Panc1 (cell line): Measurements from ENCODE around the gene ENO1. TPM values are rescaled to one million over a fixed set of nuclear protein-coding genes. Genes with fewer than 3 reads are reported as not detected.
"Not testable (repeated sequence)": the region's sequence is repeated elsewhere in the genome, so short reads cannot be mapped to it uniquely, and the experiment has no call there.

ENCODE experiments used
- ATAC-seq: fragments of 200-7000 bp; cut with Tn5 transposase; 2 replicates; pipeline ENCODE4 v1.9.1; 2020; ENCODE audit warnings: mild to moderate bottlenecking, moderate library complexity
- BruUV-seq: library from RNA; stranded (reverse); fragments of 400-500 nt; replicated peaks from 2 replicates; lab custom pipeline; 2021; lab: Mats Ljungman, UMichigan
- CTCF ChIA-PET: fragments of 300-600 bp; sonication (Branson Sonifier 250); formaldehyde crosslinking; loops from one replicate; lab custom pipeline; 2022; ENCODE audit warnings: antibody characterized with exemption; lab: Charles Lee
- POLR2A ChIA-PET: fragments of 300-600 bp; sonication (Branson Sonifier 250); formaldehyde crosslinking; loops from one replicate; lab custom pipeline; 2022; ENCODE audit warnings: antibody characterized with exemption; lab: Charles Lee
- DNase-seq: peaks from one replicate; pipeline ENCODE4 v3.0.0-alpha.2; 2010; ENCODE audit warnings: low read depth, low spot score
- H3K27ac ChIP-seq: 2 replicates; pipeline ENCODE4 v1.5.1; 2011; ENCODE audit warnings: mild to moderate bottlenecking, low read length, inconsistent platforms
- H3K27me3 ChIP-seq: fragments of 200-500 bp; sonication (Bioruptor generic); 2 replicates; pipeline ENCODE4 v1.6.0; 2014; ENCODE audit warnings: low read length, inconsistent platforms; ENCODE audit not compliant: control insufficient read depth, insufficient read depth
- H3K36me3 ChIP-seq: fragments of 200-500 bp; sonication (Bioruptor generic); 2 replicates; pipeline ENCODE4 v1.5.1; 2014; ENCODE audit warnings: inconsistent platforms, mild to moderate bottlenecking, low read length, moderate library complexity; ENCODE audit not compliant: control insufficient read depth, insufficient read depth
- H3K4me1 ChIP-seq: 2 replicates; pipeline ENCODE4 v1.5.1; 2011; ENCODE audit warnings: inconsistent platforms, mild to moderate bottlenecking, low read length, moderate library complexity; ENCODE audit not compliant: control insufficient read depth, insufficient read depth
- H3K4me3 ChIP-seq, 2 experiments: 2 replicates each; pipeline ENCODE4 v1.5.1; 2011 to 2012; ENCODE audit warnings: low read depth in 2 of 2, low read length in 2 of 2, mild to moderate bottlenecking in 2 of 2, inconsistent platforms in 1 of 2, moderate library complexity in 1 of 2
- H3K9me3 ChIP-seq: fragments of 200-500 bp; sonication (Bioruptor generic); 2 replicates; pipeline ENCODE4 v1.5.1; 2014; ENCODE audit warnings: low read depth, mild to moderate bottlenecking, inconsistent platforms, low read length, moderate library complexity; ENCODE audit not compliant: control insufficient read depth, insufficient read depth
- CTCF ChIP-seq: fragments of 450-650 bp; IDR thresholded peaks from 2 replicates; pipeline ENCODE4 v1.5.1; 2017; ENCODE audit warnings: mild to moderate bottlenecking
- POLR2AphosphoS5 ChIP-seq: IDR thresholded peaks from 2 replicates; pipeline ENCODE4 v1.6.1; 2012; ENCODE audit warnings: mild to moderate bottlenecking, low read depth, low read length, moderate library complexity
- REST ChIP-seq, 2 experiments: IDR thresholded peaks; 2 replicates each; pipeline ENCODE4 v1.6.1; 2011 to 2012; ENCODE audit warnings: low read depth in 2 of 2, control low read depth in 1 of 2, low read length in 1 of 2, mild to moderate bottlenecking in 1 of 2, moderate library complexity in 1 of 2; ENCODE audit not compliant: insufficient read depth in 1 of 2
- SIN3A ChIP-seq: IDR thresholded peaks from 2 replicates; pipeline ENCODE4 v1.6.1; 2012; ENCODE audit warnings: low read depth, mild to moderate bottlenecking, low read length, moderate library complexity, borderline replicate concordance; ENCODE audit not compliant: insufficient read depth
- TCF7L2 ChIP-seq: IDR thresholded peaks from 2 replicates; pipeline ENCODE4 v1.6.1; 2011; ENCODE audit warnings: mild to moderate bottlenecking, low read depth, low read length, inconsistent platforms
- in situ Hi-C: cut with HindIII; loops from 2 replicates; pipeline ENCODE4 v1.10.0; 2016; ENCODE audit warnings: low sequenced_read_pairs, low pct_unique_long_range_greater_than_20kb
- intact Hi-C: fragments of 100-400 bp; cut with micrococcal nuclease; formaldehyde crosslinking; loops from one replicate; pipeline ENCODE4 v1.10.0; 2022; ENCODE audit not compliant: unreplicated experiment
- total RNA-seq: library from RNA; stranded (reverse); gene quantifications from one replicate; pipeline ENCODE4 v1.2.1, GENCODE V29; 2021; ENCODE audit not compliant: unreplicated experiment

The ENO1 gene
- total RNA-seq, 1 experiment from 2014 or later: 2,480 TPM

GRCh38 chr1:8925406-8925805 lies 46.9 kb upstream of the ENO1 start:
- Histone ChIP-seq H3K4me3 (no peak overlapping the region), H3K27ac (no peak overlapping the region), H3K36me3 (no peaks in the 10 kb centered on the region), H3K9me3 (no peaks in the 10 kb centered on the region), H3K27me3 (no peaks in the 10 kb centered on the region), H3K4me1 (no peaks in the 10 kb centered on the region)
- TF ChIP-seq SIN3A (no peak), TCF7L2 (no peak), POLR2AphosphoS5 (no peak), REST (IDR thresholded peaks at IDR 0.05; ENCODE audit: insufficient read depth in 1 of 2, low read depth in 2 of 2, low read length in 1 of 2) (no peak), CTCF (no peak)
- CTCF ChIA-PET: interaction anchor here (0.6 kb wide), 1 partner anchor 86 kb away, joined by 12 read pairs; no protein-coding TSS in a partner anchor
- DNase-seq (no peak), ATAC-seq (no peak)
- intact Hi-C loops: no loop called here
- no TSS peak for BruUV-seq
- POLR2A ChIA-PET: no interaction called here
- in situ Hi-C loops: no loop called here

GRCh38 chr1:8922962-8923361 lies 44.5 kb upstream of the ENO1 start:
- no peak for DNase-seq
- TF ChIP-seq TCF7L2 (no peak), CTCF (no peak), REST (IDR thresholded peaks at IDR 0.05; ENCODE audit: insufficient read depth in 1 of 2, low read depth in 2 of 2, low read length in 1 of 2) (no peak), POLR2AphosphoS5 (no peak), SIN3A (no peak)
- BruUV-seq: no TSS peak
- H3K27ac ChIP-seq: no peak overlapping the region
- CTCF ChIA-PET: no interaction called here
- H3K36me3 ChIP-seq: no peaks in the 10 kb centered on the region
- no peaks in the 10 kb centered on the region for H3K4me1 ChIP-seq
- in situ Hi-C loops (no loop called here), intact Hi-C loops (no loop called here)
- H3K27me3 ChIP-seq: no peaks in the 10 kb centered on the region
- no peak for ATAC-seq
- POLR2A ChIA-PET: no interaction called here
- H3K4me3 ChIP-seq: no peak overlapping the region
- H3K9me3 ChIP-seq: no peaks in the 10 kb centered on the region

GRCh38 chr1:8917536-8917935 lies 39.0 kb upstream of the ENO1 start:
- intact Hi-C loops: loop anchor here (5.0 kb wide), 1 partner anchor 185 kb away; no protein-coding TSS in a partner anchor
- BruUV-seq, H3K9me3 ChIP-seq, H3K27me3 ChIP-seq, H3K4me3 ChIP-seq, H3K36me3 ChIP-seq, DNase-seq, in situ Hi-C loops: not testable (repeated sequence)
- ChIA-PET CTCF (interaction anchor here (0.6 to 2.3 kb wide), 5 partner anchors 68 to 559 kb away, joined by 3 to 21 read pairs (median 5); no protein-coding TSS in a partner anchor), POLR2A (interaction anchor here (0.6 to 0.7 kb wide), 3 partner anchors 27 to 248 kb away, joined by 3 to 15 read pairs (median 7); no protein-coding TSS in a partner anchor)
- peak; percentile 27 for ATAC-seq
- Histone ChIP-seq H3K27ac (peak overlapping the region; percentile 65; the same call in 1 of the 2 replicates), H3K4me1 (peaks cover 15% of the 10 kb centered on the region)
